ENCODE measurements around the gene PATJ.
"Not testable (repeated sequence)": the region's sequence is repeated elsewhere in the genome, so short reads cannot be mapped to it uniquely, and the experiment has no call there.

The PATJ gene

DNA sequence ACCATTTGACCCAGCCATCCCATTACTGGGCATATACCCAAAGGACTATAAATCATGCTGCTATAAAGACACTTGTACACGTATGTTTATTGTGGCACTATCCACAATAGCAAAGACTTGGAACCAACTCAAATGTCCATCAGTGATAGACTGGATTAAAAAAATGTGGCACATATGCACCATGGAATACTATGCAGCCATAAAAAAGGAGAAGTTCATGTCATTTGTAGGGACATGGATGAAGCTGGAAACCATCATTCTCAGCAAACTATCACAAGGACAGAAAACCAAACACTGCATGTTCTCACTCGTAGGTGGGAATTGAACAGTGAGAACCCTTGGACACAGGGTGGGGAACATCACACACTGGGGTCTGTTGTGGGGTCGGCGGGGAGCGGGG, 206.4 kb downstream of the PATJ start:
- not testable (repeated sequence) for DNase-seq (ENCODE audit: low spot score)

DNA sequence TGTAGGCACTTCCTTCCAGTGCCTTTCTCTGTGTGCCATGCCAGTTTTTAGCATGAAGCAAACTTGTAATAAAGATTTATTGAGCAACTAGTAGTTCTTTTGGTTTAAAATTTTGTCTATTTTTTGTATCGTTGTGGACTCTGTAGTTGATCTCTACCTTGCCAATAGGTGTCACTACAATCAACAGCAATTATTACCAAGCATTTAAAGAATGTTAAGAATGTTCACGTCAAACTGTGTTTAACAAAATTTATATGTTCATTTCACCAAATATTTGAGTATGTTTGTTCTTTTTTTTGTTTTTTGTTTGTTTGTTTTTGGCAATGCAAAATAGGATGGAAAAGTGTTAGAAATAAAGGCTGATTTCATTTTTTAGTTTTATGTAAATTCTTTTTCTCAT, 208.1 kb downstream of the PATJ start:
- DNase-seq (ENCODE audit: low spot score) = no peak

GRCh38 chr1:61951731-61952580, 209.7 kb downstream of the PATJ start:
- no peak for DNase-seq (ENCODE audit: low spot score)

GRCh38 chr1:61952675-61953074, 210.4 kb downstream of the PATJ start:
- no peak for DNase-seq (ENCODE audit: low spot score)

GRCh38 chr1:61953076-61953789, 211.0 kb downstream of the PATJ start:
- no peak for DNase-seq (ENCODE audit: low spot score)

- DNase-seq (ENCODE audit: low spot score) = no peak
Observed at GRCh38 chr1:61953790-61954150, 211.5 kb downstream of the PATJ start.

DNA sequence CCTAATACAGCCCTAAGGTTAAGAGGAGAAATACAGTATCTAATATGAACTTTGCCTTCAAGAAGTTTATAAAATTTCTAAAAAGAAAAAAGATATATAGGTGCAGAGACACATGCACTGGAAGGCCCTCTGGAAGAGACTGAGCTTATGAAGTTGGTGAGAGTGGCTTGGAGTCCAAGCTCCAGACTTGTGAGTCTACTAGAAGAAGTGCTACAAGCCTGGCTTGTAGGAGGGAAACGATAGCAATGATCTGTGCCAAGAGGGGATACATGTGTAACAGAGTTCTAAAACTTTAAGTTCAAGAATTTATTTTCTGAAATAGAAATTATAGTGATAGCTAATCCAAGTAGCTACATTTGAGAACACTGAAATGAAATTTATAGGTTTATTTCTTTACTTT, 213.0 kb downstream of the PATJ start:
- DNase-seq (ENCODE audit: low spot score) = no peak

GRCh38 chr1:61956016-61956645, 213.9 kb downstream of the PATJ start:
- DNase-seq (ENCODE audit: low spot score) = no peak

- no peak for DNase-seq (ENCODE audit: low spot score)
Observed at GRCh38 chr1:61956784-61957183, 214.5 kb downstream of the PATJ start.

GRCh38 chr1:61961009-61961408, 218.7 kb downstream of the PATJ start:
- DNase-seq (ENCODE audit: low spot score) = no peak

GRCh38 chr1:61962631-61963030, 220.4 kb downstream of the PATJ start:
- DNase-seq (ENCODE audit: low spot score) = no peak

DNA sequence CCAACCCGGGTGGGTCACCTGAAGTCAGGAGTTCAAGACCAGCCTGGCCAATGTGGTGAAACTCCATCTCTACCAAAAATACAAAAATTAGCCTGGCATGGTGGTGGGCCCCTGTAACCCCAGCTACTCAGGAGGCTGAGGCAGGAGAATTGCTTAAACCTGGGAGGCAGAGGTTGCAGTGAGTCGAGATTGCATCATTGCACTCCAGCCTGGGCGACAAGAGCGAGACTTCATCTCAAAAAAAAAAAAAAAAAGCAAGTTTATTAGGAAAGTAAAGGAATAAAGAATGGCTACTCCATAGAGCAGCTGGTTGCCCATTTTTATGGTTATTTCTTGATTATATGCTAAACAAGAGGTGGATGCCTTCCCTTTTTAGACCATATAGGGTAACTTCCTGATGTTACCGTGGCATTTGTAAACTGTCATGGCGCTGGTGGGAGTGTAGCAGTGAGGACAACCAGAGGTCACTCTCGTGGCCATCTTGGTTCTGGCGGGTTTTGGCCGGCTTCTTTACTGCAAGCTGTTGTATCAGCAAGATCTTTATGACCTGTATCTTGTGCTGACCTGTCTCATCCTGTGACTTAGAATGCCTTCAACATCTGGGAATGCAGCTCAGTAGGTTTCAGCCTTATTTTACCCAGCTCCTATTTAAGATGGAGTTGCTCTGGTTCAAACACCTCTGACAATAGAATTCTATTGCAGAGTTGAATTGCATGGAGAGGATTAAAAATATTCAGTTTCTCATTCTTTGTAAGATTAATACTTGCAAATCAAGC, 224.4 kb downstream of the PATJ start:
- not testable (repeated sequence) for DNase-seq (ENCODE audit: low spot score)

DNA sequence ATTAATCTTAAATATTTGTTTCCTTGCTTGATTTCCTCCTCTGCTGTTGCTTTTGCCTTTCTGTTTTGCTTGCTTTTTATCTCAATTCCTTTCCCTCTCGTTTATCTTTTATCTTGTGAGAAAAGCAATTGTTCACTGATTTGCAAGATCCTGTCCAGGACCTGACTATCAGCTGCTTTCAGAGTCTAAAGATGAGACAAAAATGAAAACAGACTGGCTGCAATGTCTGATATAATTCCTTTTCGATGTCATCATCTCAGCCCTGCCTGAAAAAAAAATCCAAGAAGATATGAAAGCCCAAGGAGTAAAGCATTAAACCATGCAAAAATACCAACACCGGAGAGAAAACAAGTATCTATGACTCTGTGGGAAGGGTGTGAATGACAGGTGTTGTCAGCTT, 225.5 kb downstream of the PATJ start:
- DNase-seq (ENCODE audit: low spot score) = no peak

- DNase-seq (ENCODE audit: low spot score) = no peak
Observed at GRCh38 chr1:61968869-61969268, 226.6 kb downstream of the PATJ start.

- DNase-seq (ENCODE audit: low spot score) = no peak
Observed at GRCh38 chr1:61973100-61973837, 231.0 kb downstream of the PATJ start.

DNA sequence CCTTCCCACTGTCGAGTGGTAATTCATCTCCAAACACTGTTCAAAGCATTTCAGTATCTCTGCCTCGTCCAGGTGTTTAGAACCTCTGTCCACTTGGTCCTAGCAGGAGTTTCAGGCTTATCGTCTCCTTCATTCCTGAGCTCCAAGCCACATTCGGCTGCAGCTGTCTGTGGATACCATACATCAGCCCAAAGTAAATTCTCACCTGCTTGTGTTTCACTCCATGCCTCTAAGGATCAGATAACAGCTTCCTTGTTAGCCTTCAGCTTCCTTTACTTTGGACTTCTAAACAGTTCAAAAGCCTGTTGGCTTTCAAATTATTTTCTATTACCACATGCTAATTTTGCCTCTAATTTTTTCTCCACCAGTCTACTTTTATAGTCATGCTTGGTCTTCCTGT, 233.4 kb downstream of the PATJ start:
- no peak for DNase-seq (ENCODE audit: low spot score)

- DNase-seq (ENCODE audit: low spot score) = no peak
Observed at GRCh38 chr1:61976566-61976965, 234.3 kb downstream of the PATJ start.

DNA sequence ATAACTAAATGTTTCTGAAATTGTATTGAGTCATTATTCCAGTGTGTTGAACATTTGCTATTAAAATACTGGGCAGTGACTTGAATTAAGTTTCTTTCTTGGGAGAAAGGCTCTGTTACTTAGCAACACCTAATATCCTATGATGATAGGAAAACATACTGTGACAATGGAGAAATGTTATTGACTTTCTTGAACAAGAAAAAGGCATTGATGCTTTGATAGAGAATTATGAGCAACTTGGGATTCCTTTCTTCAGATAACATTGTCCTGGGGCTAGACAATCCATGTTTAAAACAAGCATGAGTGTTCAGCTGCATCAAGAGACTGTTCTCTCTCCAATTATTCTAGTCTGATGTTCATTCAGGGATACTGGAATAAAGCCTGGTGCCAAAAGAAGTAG, 236.5 kb downstream of the PATJ start:
- DNase-seq (ENCODE audit: low spot score) = no peak

DNA sequence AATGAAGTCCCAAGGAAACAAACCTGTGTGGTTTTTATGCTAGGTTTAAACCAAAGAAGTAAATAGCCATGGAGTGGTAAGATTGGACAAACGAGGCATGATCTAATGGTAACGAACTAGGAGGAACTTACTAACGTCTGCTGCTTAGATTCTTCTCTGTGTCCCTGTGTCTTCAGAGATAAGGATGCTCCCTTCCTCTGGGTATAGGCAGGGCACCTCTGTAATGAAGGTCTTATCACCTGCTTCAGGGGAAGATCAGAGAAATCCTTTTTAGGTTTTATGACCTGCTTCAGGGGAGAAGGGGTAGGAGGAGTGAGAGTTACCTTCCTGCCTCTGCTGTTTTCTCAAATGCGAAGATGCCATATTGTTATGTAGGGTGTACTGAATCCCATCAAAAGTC, 237.4 kb downstream of the PATJ start:
- DNase-seq (ENCODE audit: low spot score) = no peak

- DNase-seq (ENCODE audit: low spot score) = no peak
Observed at GRCh38 chr1:61980561-61980960, 238.3 kb downstream of the PATJ start.

GRCh38 chr1:61981870-61982660, 239.8 kb downstream of the PATJ start:
- DNase-seq (ENCODE audit: low spot score) = no peak
